Ramos (cell line): ENCODE results near the gene MAN1C1.

Source experiments
- in situ Hi-C: fragments of 300-500 bp; cut with MboI; formaldehyde crosslinking; loops from one replicate; pipeline ENCODE4 v1.14.3; 2022; ENCODE audit warnings: low sequenced_read_pairs; ENCODE audit not compliant: unreplicated experiment

MAN1C1 gene

GRCh38 chr1:25804964-25805862 lies 188.6 kb downstream of the MAN1C1 start:
- in situ Hi-C loops = loop anchor here (25.0 kb wide), 1 partner anchor 393 kb away; the partner anchor contains the start of gene RHCE

DNA sequence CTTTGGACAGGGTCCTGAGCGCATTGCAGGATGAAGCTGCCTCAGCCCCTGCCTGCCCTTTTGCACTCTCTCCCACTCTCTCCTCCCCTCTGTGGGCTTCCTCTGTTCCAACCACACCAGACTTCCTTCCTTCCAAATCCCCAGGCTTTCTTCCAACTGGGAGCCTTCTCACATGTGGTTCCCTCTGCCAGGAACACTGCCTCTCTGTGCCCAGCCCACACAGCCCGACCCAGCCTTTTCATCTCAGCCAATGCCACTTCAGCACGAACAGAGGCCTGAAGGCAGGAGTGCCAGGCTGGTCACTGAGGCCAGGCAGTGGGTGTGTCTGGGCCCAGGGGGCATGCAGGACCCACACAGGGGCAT lies 189.3 kb downstream of the MAN1C1 start:
- in situ Hi-C loops = loop anchor here (25.0 kb wide), 1 partner anchor 394 kb away; the partner anchor contains the start of gene RHCE

GRCh38 chr1:25806418-25806817 lies 189.8 kb downstream of the MAN1C1 start:
- in situ Hi-C loops = loop anchor here (25.0 kb wide), 1 partner anchor 394 kb away; the partner anchor contains the start of gene RHCE

DNA sequence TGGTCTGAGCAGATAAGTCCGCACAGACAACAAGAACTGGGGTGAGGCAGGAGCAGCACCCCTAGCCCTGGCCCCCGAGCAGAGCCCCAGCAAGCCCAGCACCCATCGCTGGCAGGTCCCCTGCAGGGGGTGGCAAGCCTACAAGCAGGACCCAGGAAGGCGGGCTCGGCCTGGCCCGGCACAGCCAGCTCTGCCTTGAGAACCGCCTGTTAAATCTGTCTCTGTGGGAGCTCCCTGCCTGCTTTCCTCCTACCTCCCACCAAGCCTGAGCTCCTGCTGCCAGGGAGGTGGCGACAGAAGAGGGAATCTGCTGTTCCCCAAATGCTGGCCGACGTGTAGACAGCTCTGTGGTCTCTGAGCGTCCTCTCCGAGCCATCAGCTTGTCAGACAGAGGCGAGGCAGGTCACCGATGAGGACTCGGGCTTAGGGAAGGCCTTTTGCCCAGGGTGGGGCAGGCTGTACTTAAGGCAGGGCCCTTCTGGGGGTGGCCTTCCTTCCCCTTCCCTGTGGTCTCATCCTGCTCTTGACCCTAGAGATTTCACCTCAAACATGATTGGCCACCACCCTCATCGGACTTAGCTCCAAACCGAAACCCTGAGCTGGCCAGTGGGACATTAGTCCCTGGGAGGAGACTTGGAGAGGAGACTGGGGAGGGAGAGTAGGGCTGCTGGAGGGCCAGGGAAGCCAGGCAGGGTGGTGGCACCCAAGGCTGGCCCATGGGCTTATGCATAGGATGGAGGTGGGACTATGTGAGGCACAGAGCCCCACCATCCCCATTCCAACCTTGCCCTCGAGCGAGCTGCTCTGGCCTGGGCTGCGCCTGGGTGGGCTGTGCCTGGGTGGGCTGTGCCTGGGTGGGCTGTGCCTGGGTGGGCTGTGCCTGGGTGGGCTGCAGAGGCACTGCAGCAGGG lies 191.1 kb downstream of the MAN1C1 start:
- in situ Hi-C loops = loop anchor here (25.0 kb wide), 1 partner anchor 395 kb away; the partner anchor contains the start of gene RHCE

DNA sequence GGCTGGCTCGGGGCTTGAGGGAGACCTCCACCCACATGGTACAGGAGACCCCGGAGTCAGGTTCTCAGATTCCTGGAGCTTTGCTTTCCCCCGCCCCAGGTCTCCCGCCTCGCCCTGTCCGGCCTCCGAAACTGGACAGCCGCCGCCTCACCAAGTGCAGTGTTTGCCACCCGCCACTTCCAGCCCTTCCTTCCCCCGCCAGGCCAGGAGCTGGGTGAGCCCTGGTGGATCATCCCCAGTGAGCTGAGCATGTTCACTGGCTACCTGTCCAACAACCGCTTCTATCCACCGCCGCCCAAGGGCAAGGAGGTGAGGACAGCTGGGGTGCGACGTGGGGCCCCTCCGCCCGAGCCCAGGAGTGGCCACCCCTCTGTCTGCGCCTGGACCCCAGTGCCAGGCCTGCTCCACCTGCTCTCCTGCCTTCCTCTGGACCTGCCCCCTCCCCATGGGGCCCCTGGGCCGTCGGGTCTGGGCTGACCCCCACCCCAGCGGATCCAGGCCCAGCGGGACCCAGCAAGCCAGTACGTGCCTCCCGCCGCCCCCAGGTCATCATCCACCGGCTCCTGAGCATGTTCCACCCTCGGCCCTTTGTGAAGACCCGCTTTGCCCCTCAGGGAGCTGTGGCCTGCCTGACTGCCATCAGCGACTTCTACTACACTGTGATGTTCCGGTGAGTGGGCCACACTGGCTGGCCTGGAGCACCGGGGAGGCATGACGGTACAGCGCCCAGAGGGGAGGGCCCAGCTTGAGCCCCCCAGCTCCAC lies 192.1 kb downstream of the MAN1C1 start:
- in situ Hi-C loops = loop anchor here (25.0 kb wide), 1 partner anchor 396 kb away; the partner anchor contains the start of gene RHCE

- in situ Hi-C loops = loop anchor here (25.0 kb wide), 1 partner anchor 397 kb away; the partner anchor contains the start of gene RHCE
These were observed 192.8 kb downstream of the MAN1C1 start for GRCh38 chr1:25809283-25809926.

- in situ Hi-C loops = loop anchor here (25.0 kb wide), 1 partner anchor 398 kb away; the partner anchor contains the start of gene RHCE
These were observed 193.3 kb downstream of the MAN1C1 start for GRCh38 chr1:25809929-25810328.

- in situ Hi-C loops = loop anchor here (25.0 kb wide), 1 partner anchor 398 kb away; the partner anchor contains the start of gene RHCE
These were observed 194.0 kb downstream of the MAN1C1 start for GRCh38 chr1:25810341-25811299.

- in situ Hi-C loops = loop anchor here (25.0 kb wide), 1 partner anchor 399 kb away; the partner anchor contains the start of gene RHCE
These were observed 194.9 kb downstream of the MAN1C1 start for GRCh38 chr1:25811384-25812082.

DNA sequence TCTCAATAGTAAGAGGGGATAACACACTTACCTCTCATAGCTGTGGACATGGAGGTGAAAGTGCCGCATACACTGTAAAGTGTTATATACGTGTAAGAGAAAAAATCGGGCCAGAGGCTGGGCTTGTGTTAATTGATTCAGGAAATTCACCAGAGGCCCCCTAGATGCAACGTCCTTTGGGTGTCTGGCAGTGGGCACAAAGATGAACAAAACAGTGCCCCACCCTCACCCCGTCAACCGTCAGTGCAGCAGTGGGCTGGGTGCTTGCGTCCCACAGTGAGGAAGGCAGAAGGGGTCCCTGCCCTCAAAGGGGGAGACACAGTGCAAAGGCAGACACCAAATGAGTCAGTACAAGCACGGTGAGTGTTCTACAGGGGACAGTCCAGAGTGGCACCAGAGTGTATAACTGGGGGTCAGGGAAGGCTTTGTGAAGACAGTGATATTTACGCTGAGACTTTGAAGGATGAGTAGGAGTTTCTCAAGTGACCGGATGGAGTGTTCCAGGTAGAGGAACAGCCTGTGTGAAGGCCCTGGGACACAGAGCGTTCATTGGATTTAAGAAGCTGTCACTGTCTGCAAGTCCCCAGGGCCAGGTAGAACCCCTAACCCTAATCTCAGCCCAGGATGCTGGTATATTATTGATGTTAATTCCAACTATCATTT lies 196.6 kb downstream of the MAN1C1 start:
- in situ Hi-C loops = loop anchor here (25.0 kb wide), 1 partner anchor 401 kb away; the partner anchor contains the start of gene RHCE

- in situ Hi-C loops = loop anchor here (25.0 kb wide), 1 partner anchor 402 kb away; the partner anchor contains the start of gene RHCE
These were observed 197.3 kb downstream of the MAN1C1 start for GRCh38 chr1:25813734-25814471.

- in situ Hi-C loops = loop anchor here (25.0 kb wide), 1 partner anchor 402 kb away; the partner anchor contains the start of gene RHCE
These were observed 198.0 kb downstream of the MAN1C1 start for GRCh38 chr1:25814549-25815087.

DNA sequence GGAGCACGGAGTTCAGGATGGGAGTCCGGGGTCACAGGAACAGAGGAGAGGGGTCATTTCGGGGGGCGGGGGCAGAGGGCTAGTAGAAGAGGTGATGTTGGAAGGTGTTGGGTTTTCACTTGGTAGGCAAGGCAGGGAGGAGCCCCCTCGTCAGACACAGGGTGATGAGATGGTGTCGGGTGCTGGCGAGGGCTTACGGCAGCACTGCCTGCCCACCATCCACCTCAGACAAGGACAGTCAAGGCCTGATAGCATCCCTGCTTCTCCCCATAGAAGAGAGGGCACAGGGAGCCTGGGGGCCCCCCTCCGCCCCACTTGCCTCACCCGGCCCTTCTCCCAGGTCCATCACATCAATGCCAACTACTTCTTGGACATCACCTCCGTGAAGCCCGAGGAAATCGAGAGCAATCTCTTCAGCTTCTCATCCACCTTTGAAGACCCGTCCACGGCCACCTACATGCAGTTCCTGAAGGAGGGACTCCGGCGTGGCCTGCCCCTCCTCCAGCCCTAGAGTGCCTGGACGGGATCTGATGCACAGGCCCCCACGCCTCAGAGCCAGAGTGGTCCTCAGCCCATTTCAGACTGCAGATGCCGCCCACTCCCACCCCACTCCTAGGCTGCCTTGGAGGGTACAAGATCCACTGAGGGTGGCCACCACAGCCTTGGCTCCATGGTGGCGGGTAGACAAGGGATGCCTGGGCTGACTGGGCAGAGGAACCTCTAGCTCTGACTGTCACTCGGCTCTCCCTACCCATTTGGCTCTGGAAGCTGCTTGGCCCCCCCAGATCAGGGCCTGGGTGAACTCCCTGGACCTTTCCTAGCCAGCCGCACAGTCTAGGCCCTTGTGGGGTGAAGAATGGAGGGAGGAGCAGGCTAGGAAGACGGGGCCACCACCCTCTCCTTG lies 198.9 kb downstream of the MAN1C1 start:
- in situ Hi-C loops = loop anchor here (25.0 kb wide), 1 partner anchor 403 kb away; the partner anchor contains the start of gene RHCE

DNA sequence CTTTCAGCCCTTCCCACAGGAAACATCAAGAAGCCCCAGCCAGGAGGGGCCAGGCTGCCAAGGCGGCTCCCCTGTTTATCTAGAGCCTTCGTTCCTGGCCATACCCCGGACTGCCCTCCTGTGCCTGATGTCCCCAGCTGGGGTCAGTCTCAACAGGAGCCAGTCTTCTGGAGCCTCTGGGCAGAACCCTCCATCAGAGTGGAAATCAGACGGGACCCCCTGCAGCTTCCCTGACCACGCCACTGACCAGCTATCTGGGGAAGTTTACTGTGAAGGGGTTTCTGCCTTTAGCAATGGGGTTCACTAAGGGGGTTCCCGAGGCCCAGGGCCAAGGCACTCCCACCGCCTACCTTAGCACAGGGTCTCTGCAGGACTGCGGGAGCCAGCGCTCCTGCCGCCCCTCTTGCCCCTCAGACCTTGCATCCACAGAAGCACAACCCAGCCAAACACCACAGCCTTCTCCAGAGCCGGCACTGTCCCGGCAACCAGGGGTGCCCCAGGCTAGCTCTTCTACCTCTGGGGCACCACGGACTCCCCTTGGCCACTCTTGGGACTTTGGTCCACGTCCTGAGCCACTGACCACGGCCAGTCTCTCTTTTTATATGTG lies 199.6 kb downstream of the MAN1C1 start:
- in situ Hi-C loops = loop anchor here (25.0 kb wide), 1 partner anchor 404 kb away; the partner anchor contains the start of gene RHCE
